ENCODE data around the gene LY6G6F. TPM values are rescaled to one million over a fixed set of nuclear protein-coding genes. Genes with fewer than 3 reads are reported as not detected.
A peak's percentile ranks its signal among the peaks of the same experiment; 100 is the strongest.
"Not testable (repeated sequence)": the region's sequence is repeated elsewhere in the genome, so short reads cannot be mapped to it uniquely, and the experiment has no call there.

The LY6G6F gene
- polyA plus RNA-seq, 4 donors, result 0.30 to 1.5 (median 0.52) TPM; not detected in 1

GRCh38 chr6:31701666-31702404 lies 4.8 kb upstream of the LY6G6F start:
- no peak for DNase-seq (ENCODE audit: low read depth in 4 of 4, low spot score in 3 of 4)

- no peak for DNase-seq (ENCODE audit: low read depth in 4 of 4, low spot score in 3 of 4)
Measured at GRCh38 chr6:31702405-31702818, 4.3 kb upstream of the LY6G6F start.

GRCh38 chr6:31702819-31703716 lies 3.6 kb upstream of the LY6G6F start, which contains the start of gene ABHD16A:
Gene ABHD16A, minus strand, starts transcription at chr6:31703324. Its CDS starts 43 bp downstream, at chr6:31703281.
- DNase-seq (ENCODE audit: low read depth in 4 of 4, low spot score in 3 of 4), result peak; percentile 97 to 99 (median 98)

- DNase-seq (ENCODE audit: low read depth in 4 of 4, low spot score in 3 of 4), result no peak
Measured at GRCh38 chr6:31705931-31706330, 735 bp upstream of the LY6G6F start.

- DNase-seq (ENCODE audit: low read depth in 4 of 4, low spot score in 3 of 4), result no peak
Measured at GRCh38 chr6:31707701-31708100, 1.0 kb downstream of the LY6G6F start.

- DNase-seq (ENCODE audit: low read depth in 4 of 4, low spot score in 3 of 4), result no peak
Measured at GRCh38 chr6:31708224-31708623, 1.6 kb downstream of the LY6G6F start.

- DNase-seq (ENCODE audit: low read depth in 4 of 4, low spot score in 3 of 4), result not testable (repeated sequence)
Measured at GRCh38 chr6:31709157-31709556, 2.5 kb downstream of the LY6G6F start.

- DNase-seq (ENCODE audit: low read depth in 4 of 4, low spot score in 3 of 4), result no peak
Measured at GRCh38 chr6:31710523-31711219, 4.0 kb downstream of the LY6G6F start.

- no peak for DNase-seq (ENCODE audit: low read depth in 4 of 4, low spot score in 3 of 4)
Measured at GRCh38 chr6:31711233-31711632, 4.6 kb downstream of the LY6G6F start.

- no peak for DNase-seq (ENCODE audit: low read depth in 4 of 4, low spot score in 3 of 4)
Measured at GRCh38 chr6:31712296-31712695, 5.6 kb downstream of the LY6G6F start.

- no peak for DNase-seq (ENCODE audit: low read depth in 4 of 4, low spot score in 3 of 4)
Measured at GRCh38 chr6:31713465-31713864, 6.8 kb downstream of the LY6G6F start.

- no peak for DNase-seq (ENCODE audit: low read depth in 4 of 4, low spot score in 3 of 4)
Measured at GRCh38 chr6:31713991-31714684, 7.5 kb downstream of the LY6G6F start.

GRCh38 chr6:31715022-31715958 lies 8.6 kb downstream of the LY6G6F start, which contains the start of gene LY6G6D:
Gene LY6G6D, plus strand, starts transcription at chr6:31715348. Its CDS starts 8 bp downstream, at chr6:31715356.
- DNase-seq (ENCODE audit: low read depth in 4 of 4, low spot score in 3 of 4), result no peak

- no peak for DNase-seq (ENCODE audit: low read depth in 4 of 4, low spot score in 3 of 4)
Measured at GRCh38 chr6:31717499-31718222, 11.0 kb downstream of the LY6G6F start.

- no peak for DNase-seq (ENCODE audit: low read depth in 4 of 4, low spot score in 3 of 4)
Measured at GRCh38 chr6:31718265-31718664, 11.6 kb downstream of the LY6G6F start.

- DNase-seq (ENCODE audit: low read depth in 4 of 4, low spot score in 3 of 4), result no peak
Measured at GRCh38 chr6:31719001-31719400, 12.3 kb downstream of the LY6G6F start.

- DNase-seq (ENCODE audit: low read depth in 4 of 4, low spot score in 3 of 4), result no peak
Measured at GRCh38 chr6:31720196-31720770, 13.6 kb downstream of the LY6G6F start.

- DNase-seq (ENCODE audit: low read depth in 4 of 4, low spot score in 3 of 4), result no peak
Measured at GRCh38 chr6:31721351-31722020, 14.8 kb downstream of the LY6G6F start, which contains the start of gene LY6G6C. Gene LY6G6C, minus strand, starts transcription at chr6:31721746. Its CDS starts 67 bp downstream, at chr6:31721679.
